ENCODE measurements around the gene SARNP.

Gene SARNP

GRCh38 chr12:55818140-55818728, 710 bp upstream of the SARNP start:
- TF ChIP-seq REST (IDR thresholded peaks at IDR 0.05; ENCODE audit: insufficient read depth in 1 of 2, low read depth in 2 of 2, low read length in 2 of 2) (0 out of 4 replicates have a peak, but pooled peaks of 1 of the 2 experiments have one; percentile 11), SIN3A (IDR thresholded peaks at IDR 0.05; ENCODE audit: borderline replicate concordance, insufficient read depth, low read length) (peak; percentile 25; the same call in 1 of the 2 replicates), TAF1 (IDR thresholded peaks at IDR 0.05; ENCODE audit: borderline replicate concordance, insufficient read depth, low read length) (no peak), FOXP2 (optimal IDR thresholded peaks at IDR 0.05; ENCODE audit: borderline replicate concordance, extremely low read depth, extremely low read length, insufficient read depth) (no peak), POLR2AphosphoS5 (IDR thresholded peaks at IDR 0.05; ENCODE audit: low read depth, low read length) (peak; percentile 55; the same call in 1 of the 2 replicates)

- no peak for TF ChIP-seq REST (IDR thresholded peaks at IDR 0.05; ENCODE audit: insufficient read depth in 1 of 2, low read depth in 2 of 2, low read length in 2 of 2)
- TF ChIP-seq SIN3A (IDR thresholded peaks at IDR 0.05; ENCODE audit: borderline replicate concordance, insufficient read depth, low read length), result no peak
- no peak for TF ChIP-seq FOXP2 (optimal IDR thresholded peaks at IDR 0.05; ENCODE audit: borderline replicate concordance, extremely low read depth, extremely low read length, insufficient read depth)
- TF ChIP-seq POLR2AphosphoS5 (IDR thresholded peaks at IDR 0.05; ENCODE audit: low read depth, low read length), result no peak
- no peak for TF ChIP-seq TAF1 (IDR thresholded peaks at IDR 0.05; ENCODE audit: borderline replicate concordance, insufficient read depth, low read length)
Observed at GRCh38 chr12:55816881-55817344, 611 bp downstream of the SARNP start.

- TF ChIP-seq FOXP2 (optimal IDR thresholded peaks at IDR 0.05; ENCODE audit: borderline replicate concordance, extremely low read depth, extremely low read length, insufficient read depth) (no peak), POLR2AphosphoS5 (IDR thresholded peaks at IDR 0.05; ENCODE audit: low read depth, low read length) (no peak), TAF1 (IDR thresholded peaks at IDR 0.05; ENCODE audit: borderline replicate concordance, insufficient read depth, low read length) (no peak), REST (IDR thresholded peaks at IDR 0.05; ENCODE audit: insufficient read depth in 1 of 2, low read depth in 2 of 2, low read length in 2 of 2) (no peak), SIN3A (IDR thresholded peaks at IDR 0.05; ENCODE audit: borderline replicate concordance, insufficient read depth, low read length) (no peak)
Observed at GRCh38 chr12:55815473-55815872, 2.1 kb downstream of the SARNP start.

GRCh38 chr12:55814257-55814656, 3.3 kb downstream of the SARNP start:
- no peak for TF ChIP-seq REST (IDR thresholded peaks at IDR 0.05; ENCODE audit: insufficient read depth in 1 of 2, low read depth in 2 of 2, low read length in 2 of 2)
- no peak for TF ChIP-seq POLR2AphosphoS5 (IDR thresholded peaks at IDR 0.05; ENCODE audit: low read depth, low read length)
- TF ChIP-seq FOXP2 (optimal IDR thresholded peaks at IDR 0.05; ENCODE audit: borderline replicate concordance, extremely low read depth, extremely low read length, insufficient read depth), result no peak
- no peak for TF ChIP-seq SIN3A (IDR thresholded peaks at IDR 0.05; ENCODE audit: borderline replicate concordance, insufficient read depth, low read length)
- TF ChIP-seq TAF1 (IDR thresholded peaks at IDR 0.05; ENCODE audit: borderline replicate concordance, insufficient read depth, low read length), result no peak
